ENCODE results near the gene ZDHHC13.

The ZDHHC13 gene

DNA sequence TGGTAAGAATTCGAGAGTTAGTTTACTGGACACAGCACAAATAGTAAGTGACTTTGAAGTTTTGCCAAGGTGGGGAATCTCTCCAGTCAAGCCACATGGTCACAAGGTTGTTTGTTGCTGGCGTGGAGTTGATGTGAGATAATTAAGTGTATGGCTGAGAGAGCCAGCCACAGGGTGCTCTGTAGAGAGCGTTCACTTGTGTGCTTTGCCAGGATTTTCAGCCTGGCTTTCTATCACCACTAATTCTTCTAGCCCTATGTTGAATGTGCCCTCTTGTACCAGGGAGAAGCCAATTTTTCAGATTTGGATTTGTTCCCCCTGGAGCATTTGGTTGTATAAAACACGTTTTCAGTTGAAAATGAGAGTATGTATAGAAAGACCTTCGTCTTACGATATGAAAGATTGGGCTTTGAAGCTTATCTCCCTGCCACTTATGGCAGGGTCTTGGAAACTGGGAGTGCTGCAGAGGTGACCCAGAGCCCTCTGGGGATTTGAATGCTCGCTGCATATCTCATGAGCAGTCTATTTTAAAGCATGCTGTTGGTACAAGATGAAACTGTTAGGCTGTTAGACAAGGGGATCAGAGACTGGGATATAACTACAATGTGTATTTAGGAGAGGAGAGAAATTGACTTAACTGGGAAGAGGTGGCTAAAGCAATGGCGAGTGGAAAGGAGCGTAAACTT is 56.2 kb downstream of the ZDHHC13 start:
- no peak for DNase-seq

- no peak for DNase-seq
These were observed 57.1 kb downstream of the ZDHHC13 start for GRCh38 chr11:19173964-19174638.

DNA sequence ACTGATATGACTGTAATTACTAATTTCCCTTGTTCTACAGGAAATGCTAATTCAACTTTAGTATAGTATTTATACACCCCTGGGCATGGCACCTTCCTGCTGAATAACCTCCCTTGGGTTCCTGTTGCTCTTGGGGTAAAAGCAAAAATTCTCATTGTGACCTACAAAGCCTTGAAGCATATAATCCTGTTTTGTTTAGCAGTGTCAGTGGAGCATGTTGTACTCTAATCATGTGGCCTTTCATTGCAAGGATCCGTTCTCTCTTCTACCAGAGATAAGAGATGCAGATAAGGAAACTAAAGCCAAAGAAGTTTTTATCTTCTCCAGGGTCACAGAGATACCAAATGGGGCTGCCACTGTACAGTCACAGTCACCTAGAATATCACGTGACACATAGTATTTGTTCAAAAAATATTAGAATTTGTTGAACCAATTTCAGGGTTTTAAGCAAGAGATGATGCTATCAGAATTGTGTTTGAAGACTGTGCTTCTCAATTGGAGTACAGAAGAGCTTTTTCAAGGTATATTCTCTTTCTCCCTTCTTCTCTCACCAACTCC is 59.7 kb downstream of the ZDHHC13 start:
- DNase-seq = no peak

DNA sequence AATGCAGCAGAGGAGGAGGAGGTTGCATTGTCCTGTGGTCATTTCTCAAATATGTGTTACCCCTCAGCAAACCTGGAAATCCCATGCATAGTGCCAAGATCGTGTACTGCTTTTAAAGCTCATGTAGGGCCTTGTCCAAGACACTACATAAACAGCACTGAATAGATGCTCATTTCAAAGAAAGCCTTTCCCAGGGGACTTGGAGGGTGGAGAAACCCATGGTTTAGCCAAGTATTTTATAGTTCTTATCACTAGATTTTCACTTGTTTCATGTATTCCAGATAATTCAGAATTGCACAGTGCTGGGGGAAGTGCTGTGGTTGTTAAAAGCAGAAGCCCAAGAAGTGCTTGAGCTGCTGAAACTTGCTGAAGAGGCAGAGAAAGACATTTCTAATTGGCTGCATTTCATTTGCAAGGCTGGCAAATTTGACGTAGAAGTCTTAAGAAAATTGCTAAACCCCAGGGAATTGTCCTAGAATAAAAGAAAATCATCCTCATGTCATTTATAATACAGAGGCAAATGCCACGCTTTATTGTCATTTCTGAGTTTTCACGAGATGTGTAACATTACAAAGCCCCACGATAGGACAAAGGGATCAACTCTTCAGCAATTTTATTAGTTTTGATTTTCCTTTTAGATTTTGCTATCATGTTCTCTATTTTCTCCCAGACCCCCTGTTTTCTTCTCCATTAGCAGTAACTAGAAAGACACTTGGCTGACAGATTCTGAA is 64.7 kb downstream of the ZDHHC13 start:
- DNase-seq = no peak

DNA sequence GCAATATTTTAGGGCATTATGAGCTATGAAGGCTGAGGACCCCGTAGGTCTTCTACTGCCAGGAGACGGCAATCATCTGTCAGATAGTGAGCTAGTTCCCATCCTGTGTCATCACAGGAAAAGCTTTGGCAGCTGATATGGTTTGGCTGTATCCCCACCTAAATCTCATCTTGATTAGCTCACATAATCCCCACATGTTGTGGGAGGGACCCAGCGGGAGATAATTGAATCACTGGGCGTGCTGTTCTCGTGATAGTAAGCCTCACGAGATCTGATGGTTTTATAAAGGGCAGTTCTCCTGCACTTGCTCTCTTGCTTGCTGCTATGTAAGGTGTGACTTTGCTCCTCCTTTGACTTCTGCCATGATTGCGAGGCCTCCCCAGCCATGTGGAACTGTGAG is 66.7 kb downstream of the ZDHHC13 start:
- DNase-seq = no peak

DNA sequence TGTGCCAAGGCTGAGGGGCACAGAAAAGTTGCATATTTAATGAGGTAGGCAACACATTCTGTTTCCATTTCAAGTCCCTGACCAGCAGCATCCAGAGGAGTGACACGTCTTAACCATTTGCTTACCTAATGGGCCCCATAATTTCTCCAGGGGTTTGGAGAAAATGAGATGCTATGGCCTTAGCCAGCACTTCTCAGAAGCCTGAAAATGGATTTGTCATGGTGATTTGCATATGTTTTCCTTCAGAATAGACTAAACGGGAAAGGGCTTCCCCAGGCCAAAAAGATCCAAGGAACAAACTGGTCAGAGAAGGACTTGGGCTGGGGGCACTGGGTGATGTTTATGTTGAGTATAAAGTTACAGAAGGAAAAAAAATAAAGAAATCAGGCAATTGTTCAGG is 68.1 kb downstream of the ZDHHC13 start:
- DNase-seq = no peak

DNA sequence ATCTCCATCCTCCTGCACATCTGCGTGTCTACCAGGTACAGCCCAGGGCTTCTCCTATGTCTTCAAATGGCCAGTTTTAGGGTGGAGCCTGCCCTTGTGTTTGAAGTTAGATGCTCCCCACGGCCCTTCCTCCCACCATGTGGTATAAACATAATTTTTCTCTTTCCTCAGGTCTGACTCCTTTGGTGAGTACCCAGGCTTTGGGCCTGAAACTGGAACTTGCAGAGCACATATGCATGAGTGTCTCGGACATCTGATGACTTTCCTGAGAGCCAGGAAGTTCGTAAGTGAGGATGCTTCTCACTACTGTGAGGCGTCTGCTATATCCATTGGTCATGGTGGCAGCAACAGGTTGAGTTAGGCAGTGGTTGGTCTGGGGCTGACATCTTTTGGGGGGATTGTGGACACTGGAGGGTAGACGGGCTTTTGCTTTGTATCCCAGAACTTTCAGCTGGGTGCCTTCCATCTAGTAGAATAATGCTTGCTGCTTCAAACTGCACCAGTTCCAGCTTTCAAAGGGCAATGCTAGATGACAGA is 68.6 kb downstream of the ZDHHC13 start:
- DNase-seq = no peak

- DNase-seq = no peak
These were observed 70.3 kb downstream of the ZDHHC13 start for GRCh38 chr11:19187114-19187832.

DNA sequence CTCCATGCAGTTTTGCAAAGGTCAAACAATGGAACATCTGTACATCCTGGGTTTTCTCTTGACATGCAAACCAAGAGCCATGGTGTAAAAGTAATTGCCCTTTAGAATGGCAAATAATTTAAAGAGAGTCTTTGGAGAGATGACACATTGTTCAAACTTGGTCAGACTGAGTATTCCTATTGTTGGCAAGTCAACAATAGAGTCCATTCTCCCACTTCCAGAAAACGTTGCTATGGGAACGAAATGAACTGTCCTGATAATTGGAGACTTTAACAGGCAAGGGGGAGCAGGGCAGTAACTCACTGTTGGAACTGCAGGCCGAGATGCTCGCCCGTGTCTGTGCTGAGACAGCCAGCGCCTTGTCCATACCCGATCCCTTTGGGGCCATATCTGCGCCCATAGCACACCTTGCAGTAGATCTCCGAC is 70.9 kb downstream of the ZDHHC13 start:
- DNase-seq = no peak

GRCh38 chr11:19191530-19192169 is 74.7 kb downstream of the ZDHHC13 start:
- no peak for DNase-seq

GRCh38 chr11:19193916-19194315 is 76.9 kb downstream of the ZDHHC13 start:
- DNase-seq = no peak

DNA sequence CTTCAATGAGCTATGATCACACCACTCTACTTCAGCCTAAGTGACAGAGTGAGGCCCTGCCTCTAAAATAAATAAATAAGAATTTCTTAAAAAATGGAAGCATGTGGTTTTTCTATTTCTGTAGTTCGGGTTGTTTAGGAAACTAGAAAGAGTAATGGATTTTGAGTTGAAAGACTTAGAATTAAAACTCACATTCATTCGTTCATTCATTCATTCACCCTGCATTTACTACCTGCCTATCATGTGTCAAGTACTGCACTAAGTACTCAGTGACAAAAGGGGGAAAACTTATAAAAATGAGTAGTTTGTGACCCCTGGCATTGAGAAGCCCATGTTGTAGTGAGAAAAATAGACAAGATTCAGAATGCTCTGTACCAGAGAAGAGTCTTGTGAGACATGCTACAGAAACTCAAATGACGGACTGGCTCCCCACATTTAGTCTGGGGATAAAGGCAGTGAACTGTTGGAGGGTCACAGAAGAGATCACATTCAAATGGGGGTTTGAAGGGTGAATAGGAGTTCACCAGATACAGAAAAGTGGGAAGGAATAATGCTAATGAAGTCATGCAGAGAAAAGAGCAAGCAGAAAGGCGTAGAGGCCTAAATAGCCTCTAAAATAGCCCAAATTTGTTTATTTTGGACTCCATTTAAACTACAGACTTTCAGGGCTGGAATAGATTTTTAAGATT is 77.8 kb downstream of the ZDHHC13 start:
- DNase-seq = no peak

DNA sequence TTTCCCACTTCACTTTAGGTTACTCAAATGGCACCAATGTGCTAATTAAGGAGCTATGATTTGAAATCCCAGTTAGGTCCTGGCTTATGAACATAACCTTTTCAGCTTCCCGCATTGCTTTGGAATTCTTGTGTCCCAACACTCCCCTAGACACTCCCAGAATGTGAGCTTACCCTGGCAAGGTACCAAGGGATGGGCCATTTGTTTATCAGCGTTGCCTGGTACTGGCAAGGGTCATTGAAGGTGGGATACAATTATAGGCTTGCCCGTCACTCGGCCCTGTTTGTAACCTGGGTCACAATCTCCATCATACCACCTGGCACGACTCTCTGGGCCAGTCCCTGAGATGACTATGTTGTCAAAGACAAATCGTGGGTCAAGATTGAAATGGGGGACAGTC is 79.5 kb downstream of the ZDHHC13 start:
- no peak for DNase-seq

DNA sequence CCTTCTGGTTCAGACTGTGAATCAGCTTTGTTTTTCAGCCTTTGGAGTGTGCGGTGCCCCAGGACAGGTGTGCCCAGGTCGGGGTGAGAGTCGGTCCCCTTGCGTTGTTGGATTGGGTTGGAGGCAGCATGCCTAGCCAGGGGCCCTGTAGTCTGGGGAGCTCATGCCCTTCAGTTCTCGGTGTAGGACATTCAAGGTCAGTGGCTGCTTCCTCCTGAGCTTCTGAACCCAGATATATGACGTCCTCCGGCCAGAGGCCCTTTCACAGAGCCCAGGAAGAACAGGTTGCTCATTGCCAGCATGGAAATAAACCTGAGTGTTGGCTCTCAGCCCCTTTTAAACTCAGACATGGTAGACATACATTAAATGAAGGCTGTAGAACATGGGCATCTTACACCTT is 82.1 kb downstream of the ZDHHC13 start:
- DNase-seq = no peak

DNA sequence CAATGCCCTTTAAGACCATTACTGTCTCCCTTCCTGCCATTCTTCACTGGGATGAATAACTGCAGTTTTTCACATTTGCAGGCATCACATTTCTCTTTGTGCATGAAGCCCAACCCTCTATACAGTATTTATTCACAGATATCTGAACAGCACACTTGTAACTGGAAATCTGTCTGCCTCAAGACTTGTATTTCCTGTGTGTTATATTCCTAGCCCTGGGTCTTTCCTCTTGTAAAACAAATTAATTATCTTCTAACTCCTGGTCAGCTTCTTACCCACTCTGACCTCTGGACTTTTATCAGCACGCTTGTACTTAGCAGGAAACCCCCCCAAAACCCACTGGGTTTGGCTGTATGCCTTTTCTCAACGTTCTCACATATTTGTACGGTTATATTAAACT is 82.8 kb downstream of the ZDHHC13 start:
- DNase-seq = no peak

DNA sequence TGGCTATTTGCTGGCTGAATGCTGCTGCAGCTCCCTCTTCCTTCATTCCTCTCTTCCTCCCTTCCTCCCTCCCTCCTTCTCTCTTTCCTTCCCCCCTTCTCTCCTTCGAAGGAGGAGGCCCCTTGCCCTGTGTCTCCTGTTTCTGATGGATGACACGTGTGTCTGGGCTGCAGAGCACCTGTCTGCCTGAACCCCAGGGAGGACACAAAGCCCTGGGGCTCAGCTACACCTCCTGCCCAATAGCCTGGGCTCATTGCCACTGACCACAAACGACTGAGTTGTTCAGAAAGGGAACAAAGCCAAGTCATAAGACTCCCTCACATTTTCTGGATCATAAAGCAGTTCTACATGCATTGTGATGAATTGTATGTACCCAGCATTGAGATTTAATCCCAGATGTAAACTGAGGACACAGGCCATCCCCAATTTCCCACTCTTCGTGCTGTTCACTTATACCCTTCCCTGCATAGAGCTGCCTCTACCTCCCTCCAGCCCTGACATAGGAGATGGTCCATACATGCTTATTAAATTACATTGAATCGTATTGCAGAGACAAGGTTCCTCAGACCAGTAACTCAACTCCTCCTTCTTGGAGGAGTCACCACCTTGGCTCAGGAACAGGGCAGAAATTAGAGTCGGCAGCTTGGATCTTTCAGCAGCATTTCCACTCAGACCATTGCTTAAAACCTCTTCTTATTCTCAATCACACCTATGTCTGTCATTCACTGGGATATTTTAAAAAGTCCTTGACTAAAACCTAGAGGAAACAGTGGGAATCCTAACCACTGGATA is 83.6 kb downstream of the ZDHHC13 start:
- no peak for DNase-seq

GRCh38 chr11:19201737-19202605 is 85.0 kb downstream of the ZDHHC13 start, which contains the start of gene CSRP3:
Gene CSRP3, minus strand, starts transcription at chr11:19201983. Its CDS starts 9,535 bp downstream, at chr11:19192448.
- DNase-seq = no peak

DNA sequence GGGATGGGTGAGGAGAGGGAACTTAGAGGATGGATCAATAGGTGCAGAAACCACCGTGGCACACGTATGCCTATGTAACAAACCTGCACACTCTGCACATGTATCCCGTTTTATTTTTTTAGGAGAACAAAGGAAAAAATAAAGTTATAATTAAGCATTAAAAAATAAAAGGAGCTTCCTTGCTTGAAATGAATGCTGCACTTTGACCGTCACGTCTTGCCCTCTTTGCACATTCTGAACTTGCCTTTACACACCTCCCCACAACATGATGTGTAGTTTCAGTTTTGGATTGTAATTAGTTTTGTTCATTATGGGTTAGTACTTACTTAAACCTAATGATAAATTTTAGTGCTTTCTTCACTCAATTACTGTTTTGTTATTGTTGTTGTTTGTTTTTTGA is 87.9 kb downstream of the ZDHHC13 start:
- no peak for DNase-seq

GRCh38 chr11:19208181-19208580 is 91.2 kb downstream of the ZDHHC13 start:
- DNase-seq = no peak

All from CD4-positive, alpha-beta T cell treated with Interleukin-1 beta for 1 hour (primary cell).